ENCODE measurements around the gene KIF13A. TPM values are rescaled to one million over a fixed set of nuclear protein-coding genes. Genes with fewer than 3 reads are reported as not detected.

The KIF13A gene
- total RNA-seq, 1 donor from 2014 or later: 38.4 TPM

GRCh38 chr6:17856306-17856705 is 131.1 kb downstream of the KIF13A start:
- TF ChIP-seq EZH2 (IDR thresholded peaks at IDR 0.05; ENCODE audit: insufficient read depth, low read length): no peak
- no peak for TF ChIP-seq CTCF (IDR thresholded peaks at IDR 0.05; ENCODE audit: insufficient read depth, low read depth, low read length)
- Mint-ChIP-seq H3K27me3 (ENCODE audit: low read depth, unreplicated experiment) (no peaks in the 10 kb centered on the region), H3K4me3 (ENCODE audit: unreplicated experiment) (no peak overlapping the region), H3K36me3 (ENCODE audit: low read depth, unreplicated experiment) (peaks cover 8% of the 10 kb centered on the region), H3K4me1 (ENCODE audit: low read depth, unreplicated experiment) (peaks cover 9% of the 10 kb centered on the region), H3K9me3 (ENCODE audit: unreplicated experiment) (no peaks in the 10 kb centered on the region), H3K27ac (ENCODE audit: unreplicated experiment) (no peak overlapping the region)
- Histone ChIP-seq H3K9me3 (ENCODE audit: insufficient read depth, low read depth, low read length) (no peaks in the 10 kb centered on the region), H3K36me3 (ENCODE audit: insufficient read depth, low read length) (peaks cover 3% of the 10 kb centered on the region), H3K79me2 (ENCODE audit: insufficient read depth, low read length) (peaks cover 3% of the 10 kb centered on the region), H3K9ac (ENCODE audit: low read length) (no peak overlapping the region), H3K27ac (ENCODE audit: low read depth, low read length) (no peak overlapping the region), H2AFZ (ENCODE audit: low read depth, low read length) (no peak overlapping the region), H3K27me3 (ENCODE audit: insufficient read depth, low read length) (no peaks in the 10 kb centered on the region), H3K4me3 (ENCODE audit: insufficient read depth, low read depth, low read length) (no peak overlapping the region), H3K4me2 (ENCODE audit: low read length) (no peak overlapping the region), H3K4me1 (ENCODE audit: insufficient read depth, low read length) (peaks cover 13% of the 10 kb centered on the region), H4K20me1 (ENCODE audit: insufficient read depth, low read length) (no peaks in the 10 kb centered on the region)
- no peak for FAIRE-seq
- DNase-seq (ENCODE audit: low read depth): no peak

GRCh38 chr6:17855381-17855780 is 132.1 kb downstream of the KIF13A start:
- no peaks in the 10 kb centered on the region for H3K27me3 ChIP-seq (ENCODE audit: insufficient read depth, low read length)
- no peak overlapping the region for H3K4me3 ChIP-seq (ENCODE audit: insufficient read depth, low read depth, low read length)
- H3K79me2 ChIP-seq (ENCODE audit: insufficient read depth, low read length): no peaks in the 10 kb centered on the region
- Mint-ChIP-seq H3K36me3 (ENCODE audit: low read depth, unreplicated experiment) (peaks cover 8% of the 10 kb centered on the region), H3K4me3 (ENCODE audit: unreplicated experiment) (no peak overlapping the region), H3K9me3 (ENCODE audit: unreplicated experiment) (no peaks in the 10 kb centered on the region), H3K4me1 (ENCODE audit: low read depth, unreplicated experiment) (peaks cover 10% of the 10 kb centered on the region), H3K27ac (ENCODE audit: unreplicated experiment) (no peak overlapping the region), H3K27me3 (ENCODE audit: low read depth, unreplicated experiment) (no peaks in the 10 kb centered on the region)
- peak; percentile 9 for FAIRE-seq
- DNase-seq (ENCODE audit: low read depth): no peak
- no peak overlapping the region for H3K4me2 ChIP-seq (ENCODE audit: low read length)
- H3K9ac ChIP-seq (ENCODE audit: low read length): no peak overlapping the region
- TF ChIP-seq EZH2 (IDR thresholded peaks at IDR 0.05; ENCODE audit: insufficient read depth, low read length) (no peak), CTCF (IDR thresholded peaks at IDR 0.05; ENCODE audit: insufficient read depth, low read depth, low read length) (no peak)
- no peaks in the 10 kb centered on the region for H4K20me1 ChIP-seq (ENCODE audit: insufficient read depth, low read length)
- peaks cover 3% of the 10 kb centered on the region for H3K36me3 ChIP-seq (ENCODE audit: insufficient read depth, low read length)
- no peaks in the 10 kb centered on the region for H3K9me3 ChIP-seq (ENCODE audit: insufficient read depth, low read depth, low read length)
- no peak overlapping the region for H3K27ac ChIP-seq (ENCODE audit: low read depth, low read length)
- no peak overlapping the region for H2AFZ ChIP-seq (ENCODE audit: low read depth, low read length)
- peaks cover 18% of the 10 kb centered on the region for H3K4me1 ChIP-seq (ENCODE audit: insufficient read depth, low read length)

DNA sequence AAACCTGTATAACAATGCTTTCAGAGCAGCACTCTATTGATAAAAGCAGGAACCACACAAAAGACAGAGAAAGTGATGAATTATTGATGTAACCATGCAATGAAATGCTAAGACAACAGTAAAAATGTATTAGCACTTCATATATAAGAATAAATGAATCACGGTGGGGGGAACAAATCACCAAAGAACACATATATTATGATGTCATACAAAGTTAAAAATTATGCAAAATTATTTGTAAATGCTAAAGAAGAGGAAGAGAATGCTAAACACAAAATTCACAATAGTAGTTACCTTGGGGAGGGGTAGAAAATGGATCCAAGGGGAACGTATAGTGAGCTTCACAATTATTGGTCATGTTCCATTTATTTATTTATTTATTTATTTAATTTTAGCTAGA is 133.9 kb downstream of the KIF13A start:
- Histone ChIP-seq H3K79me2 (ENCODE audit: insufficient read depth, low read length) (no peaks in the 10 kb centered on the region), H3K4me2 (ENCODE audit: low read length) (no peak overlapping the region), H3K36me3 (ENCODE audit: insufficient read depth, low read length) (peaks cover 3% of the 10 kb centered on the region), H3K4me3 (ENCODE audit: insufficient read depth, low read depth, low read length) (no peak overlapping the region), H3K27me3 (ENCODE audit: insufficient read depth, low read length) (no peaks in the 10 kb centered on the region), H3K27ac (ENCODE audit: low read depth, low read length) (no peak overlapping the region), H4K20me1 (ENCODE audit: insufficient read depth, low read length) (no peaks in the 10 kb centered on the region), H3K4me1 (ENCODE audit: insufficient read depth, low read length) (peaks cover 18% of the 10 kb centered on the region), H2AFZ (ENCODE audit: low read depth, low read length) (no peak overlapping the region), H3K9me3 (ENCODE audit: insufficient read depth, low read depth, low read length) (no peaks in the 10 kb centered on the region), H3K9ac (ENCODE audit: low read length) (no peak overlapping the region)
- H3K36me3 Mint-ChIP-seq (ENCODE audit: low read depth, unreplicated experiment): peaks cover 16% of the 10 kb centered on the region
- no peak for FAIRE-seq
- no peaks in the 10 kb centered on the region for H3K9me3 Mint-ChIP-seq (ENCODE audit: unreplicated experiment)
- H3K27ac Mint-ChIP-seq (ENCODE audit: unreplicated experiment): no peak overlapping the region
- H3K4me1 Mint-ChIP-seq (ENCODE audit: low read depth, unreplicated experiment): peaks cover 10% of the 10 kb centered on the region
- TF ChIP-seq CTCF (IDR thresholded peaks at IDR 0.05; ENCODE audit: insufficient read depth, low read depth, low read length) (no peak), EZH2 (IDR thresholded peaks at IDR 0.05; ENCODE audit: insufficient read depth, low read length) (no peak)
- DNase-seq (ENCODE audit: low read depth): no peak
- no peak overlapping the region for H3K4me3 Mint-ChIP-seq (ENCODE audit: unreplicated experiment)
- no peaks in the 10 kb centered on the region for H3K27me3 Mint-ChIP-seq (ENCODE audit: low read depth, unreplicated experiment)
